Skeletal muscle tissue (tissue), 4 donors: ENCODE results near the gene CEP85. TPM values are rescaled to one million over a fixed set of nuclear protein-coding genes. Genes with fewer than 3 reads are reported as not detected.

Experiments used
- H3K27ac ChIP-seq: one replicate; pipeline ENCODE4 v1.7.0; 2013; ENCODE audit warnings: mild to moderate bottlenecking, low read depth, low read length, inconsistent platforms
- H3K27me3 ChIP-seq, 3 donors: one replicate each; pipeline ENCODE4 v1.7.0; 2013; ENCODE audit warnings: low read length in 3 of 3; ENCODE audit not compliant: control insufficient read depth in 3 of 3, insufficient read depth in 3 of 3
- H3K36me3 ChIP-seq, 3 donors: one replicate each; pipeline ENCODE4 v1.7.0; 2013; ENCODE audit warnings: low read length in 3 of 3; ENCODE audit not compliant: control insufficient read depth in 3 of 3, insufficient read depth in 3 of 3
- H3K4me1 ChIP-seq, 3 donors: one replicate each; pipeline ENCODE4 v1.7.0; 2013; ENCODE audit warnings: low read length in 3 of 3, mild to moderate bottlenecking in 3 of 3; ENCODE audit not compliant: control insufficient read depth in 3 of 3, insufficient read depth in 3 of 3
- H3K4me3 ChIP-seq, 3 donors: one replicate each; pipeline ENCODE4 v1.7.0; 2013; ENCODE audit warnings: low read length in 3 of 3
- H3K9ac ChIP-seq, 3 donors: one replicate each; pipeline ENCODE4 v1.7.0; 2013; ENCODE audit warnings: low read length in 3 of 3, mild to moderate bottlenecking in 3 of 3, moderate library complexity in 2 of 3, low read depth in 1 of 3
- H3K9me3 ChIP-seq, 3 donors: one replicate each; pipeline ENCODE4 v1.7.0; 2013; ENCODE audit warnings: low read length in 3 of 3; ENCODE audit not compliant: control insufficient read depth in 3 of 3
- total RNA-seq: library from RNA; depleted of rRNA; stranded (reverse); fragments of >200 nt; gene quantifications from one replicate; pipeline ENCODE4 v1.2.3, GENCODE V29; 2014
- donor health status: Osteomylitis.

Gene CEP85
- total RNA-seq, 1 donor from 2014 or later = 25.1 TPM

GRCh38 chr1:26275580-26276431 is 41.8 kb downstream of the CEP85 start:
- H3K27me3 ChIP-seq = no peaks in the 10 kb centered on the region
- no peaks in the 10 kb centered on the region for H3K9me3 ChIP-seq
- peak overlapping the region; percentile 2 to 47 (median 7) for H3K9ac ChIP-seq
- H3K27ac ChIP-seq = peak overlapping the region; percentile 56
- peaks cover 53 to 68% (median 59%) of the 10 kb centered on the region in 3 donors for H3K4me1 ChIP-seq
- H3K4me3 ChIP-seq = peak overlapping the region in 1 of 3 donors; percentile 16
- H3K36me3 ChIP-seq = peaks cover 50 to 67% (median 51%) of the 10 kb centered on the region in 3 donors

GRCh38 chr1:26276432-26276838 is 42.4 kb downstream of the CEP85 start:
- Histone ChIP-seq H3K27me3 (no peaks in the 10 kb centered on the region), H3K4me1 (peaks cover 58 to 71% (median 64%) of the 10 kb centered on the region in 3 donors), H3K27ac (peak overlapping the region; percentile 56), H3K4me3 (peak overlapping the region in 1 of 3 donors; percentile 10), H3K9me3 (no peaks in the 10 kb centered on the region), H3K9ac (peak overlapping the region in 1 of 3 donors; percentile 47), H3K36me3 (peaks cover 47 to 67% (median 52%) of the 10 kb centered on the region in 3 donors)

GRCh38 chr1:26277261-26277661 is 43.3 kb downstream of the CEP85 start:
- no peak overlapping the region for H3K4me3 ChIP-seq
- H3K9ac ChIP-seq = peak overlapping the region in 2 of 3 donors; percentile 39 to 50
- H3K27me3 ChIP-seq = no peaks in the 10 kb centered on the region
- peaks cover 63 to 76% (median 71%) of the 10 kb centered on the region in 3 donors for H3K4me1 ChIP-seq
- no peaks in the 10 kb centered on the region for H3K9me3 ChIP-seq
- H3K36me3 ChIP-seq = peaks cover 43 to 63% (median 48%) of the 10 kb centered on the region in 3 donors
- H3K27ac ChIP-seq = peak overlapping the region; percentile 83

GRCh38 chr1:26277719-26278118 is 43.7 kb downstream of the CEP85 start:
- no peak overlapping the region for H3K4me3 ChIP-seq
- peaks cover 42 to 61% (median 46%) of the 10 kb centered on the region in 3 donors for H3K36me3 ChIP-seq
- no peaks in the 10 kb centered on the region for H3K9me3 ChIP-seq
- no peaks in the 10 kb centered on the region for H3K27me3 ChIP-seq
- H3K9ac ChIP-seq = peak overlapping the region; percentile 21 to 50 (median 39)
- peaks cover 63 to 81% (median 74%) of the 10 kb centered on the region in 3 donors for H3K4me1 ChIP-seq
- H3K27ac ChIP-seq = peak overlapping the region; percentile 83

GRCh38 chr1:26278303-26278702 is 44.3 kb downstream of the CEP85 start:
- Histone ChIP-seq H3K9ac (peak overlapping the region in 2 of 3 donors; percentile 7 to 50), H3K27ac (peak overlapping the region; percentile 83), H3K4me3 (no peak overlapping the region), H3K4me1 (peaks cover 63 to 86% (median 77%) of the 10 kb centered on the region in 3 donors), H3K36me3 (peaks cover 36 to 55% (median 44%) of the 10 kb centered on the region in 3 donors), H3K9me3 (no peaks in the 10 kb centered on the region), H3K27me3 (no peaks in the 10 kb centered on the region)

- Histone ChIP-seq H3K27ac (peak overlapping the region; percentile 83), H3K4me3 (peak overlapping the region; percentile 67 to 83 (median 76)), H3K27me3 (no peaks in the 10 kb centered on the region), H3K9ac (peak overlapping the region; percentile 71 to 80 (median 74)), H3K9me3 (no peaks in the 10 kb centered on the region), H3K36me3 (peaks cover 36 to 52% (median 45%) of the 10 kb centered on the region in 3 donors), H3K4me1 (peaks cover 63 to 91% (median 80%) of the 10 kb centered on the region in 3 donors)
These were observed 44.9 kb downstream of the CEP85 start for GRCh38 chr1:26278724-26279455.

GRCh38 chr1:26279456-26280332 is 45.7 kb downstream of the CEP85 start, which contains the start of gene SH3BGRL3:
Gene SH3BGRL3, plus strand, starts transcription at chr1:26280086. Its CDS starts 70 bp downstream, at chr1:26280156.
- no peaks in the 10 kb centered on the region for H3K9me3 ChIP-seq
- H3K9ac ChIP-seq = peak within 1 kb of the TSS; percentile 71 to 80 (median 74)
- H3K36me3 ChIP-seq = peaks cover 36 to 46% (median 44%) of the 10 kb centered on the region in 3 donors
- peak within 1 kb of the TSS; percentile 83 for H3K27ac ChIP-seq
- H3K4me3 ChIP-seq = peak within 1 kb of the TSS; percentile 67 to 83 (median 76)
- H3K4me1 ChIP-seq = peaks cover 63 to 90% (median 86%) of the 10 kb centered on the region in 3 donors
- no peaks in the 10 kb centered on the region for H3K27me3 ChIP-seq

- Histone ChIP-seq H3K9me3 (no peaks in the 10 kb centered on the region), H3K27ac (peak overlapping the region; percentile 83), H3K36me3 (peaks cover 36 to 43% (median 40%) of the 10 kb centered on the region in 3 donors), H3K4me1 (peaks cover 64 to 90% (median 87%) of the 10 kb centered on the region in 3 donors), H3K4me3 (peak overlapping the region; percentile 67 to 83 (median 76)), H3K9ac (peak overlapping the region; percentile 57 to 80 (median 67)), H3K27me3 (no peaks in the 10 kb centered on the region)
These were observed 46.5 kb downstream of the CEP85 start for GRCh38 chr1:26280333-26281042.
